ENCODE measurements around the gene TIMM44. TPM values are rescaled to one million over a fixed set of nuclear protein-coding genes. Genes with fewer than 3 reads are reported as not detected.

The TIMM44 gene
- total RNA-seq, 2 experiments from 2014 or later, result 86.0 to 116 TPM

DNA sequence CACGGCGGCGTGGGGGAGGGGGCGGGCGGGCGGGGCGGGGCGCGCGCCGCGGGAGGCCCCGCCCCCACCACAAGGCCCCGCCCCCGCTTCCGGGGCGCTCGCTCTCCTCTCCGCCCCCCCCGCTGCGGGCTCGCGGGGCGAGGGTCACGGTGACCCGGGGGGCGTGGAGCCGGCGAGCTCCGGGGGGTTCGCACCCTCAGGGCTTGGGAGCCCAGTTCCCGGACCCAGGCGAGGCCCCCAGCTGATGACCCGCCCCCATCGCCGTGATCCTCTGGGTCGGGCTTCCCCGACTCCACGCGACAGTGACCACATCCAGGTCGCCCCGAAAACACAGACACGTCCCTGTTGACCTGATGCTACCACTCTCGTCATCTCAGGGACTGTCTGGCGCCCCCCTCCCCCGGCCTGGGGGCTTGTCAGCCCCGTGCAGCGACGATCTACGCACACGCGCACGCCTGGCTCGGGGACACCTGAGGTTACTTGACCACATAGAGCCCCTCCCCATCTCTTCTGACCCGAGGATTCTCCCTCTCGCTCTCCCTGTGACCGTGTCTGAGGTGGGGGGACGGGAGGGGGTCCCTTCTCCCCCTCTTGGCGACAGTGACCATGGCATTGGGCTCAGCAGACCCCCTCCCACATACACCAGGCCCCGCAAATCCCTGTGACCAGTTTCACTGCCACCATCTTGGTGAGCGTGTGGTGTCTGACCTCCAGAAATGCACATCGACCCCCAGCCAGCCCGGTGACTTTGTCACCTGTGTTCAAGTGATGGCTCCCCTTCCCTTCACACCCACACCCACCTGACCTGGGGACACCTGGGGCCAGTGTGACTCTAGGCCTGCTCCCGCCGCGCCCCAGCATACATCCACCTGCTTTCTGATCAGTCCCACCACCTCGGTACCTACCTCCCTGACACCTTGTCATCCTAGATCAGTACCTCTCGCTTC, 39.1 kb downstream of the TIMM44 start:
- intact Hi-C loops (cut with micrococcal nuclease; ENCODE audit: unreplicated experiment), result no loop called here
- DNase-seq (ENCODE audit: low spot score), result peak; percentile 64
- Histone ChIP-seq H3K9me2 (ENCODE audit: insufficient read depth, low read length) (no peaks in the 10 kb centered on the region), H3K79me2 (ENCODE audit: insufficient read depth, low read depth, low read length) (peaks cover 22% of the 10 kb centered on the region), H3K27ac (ENCODE audit: low read depth, low read length, poor library complexity, severe bottlenecking) (peak overlapping the region; percentile 18), H4K20me1 (ENCODE audit: insufficient read depth, low read length) (0 out of 2 replicates have a peak, but pooled peaks cover 9% of the 10 kb centered on the region), H3K4me3 (ENCODE audit: low read depth, low read length, poor library complexity, severe bottlenecking) (peak overlapping the region; percentile 96), H2AFZ (ENCODE audit: low read length) (no peak overlapping the region), H3K36me3 (ENCODE audit: insufficient read depth, low read length) (peaks cover 13% of the 10 kb centered on the region; the same call in 1 of the 2 replicates), H3K4me1 (ENCODE audit: insufficient read depth, low read length, poor library complexity, severe bottlenecking) (peaks cover 19% of the 10 kb centered on the region), H3K4me2 (ENCODE audit: low read length) (peak overlapping the region; percentile 97), H3K9me3 (ENCODE audit: low read length) (no peaks in the 10 kb centered on the region)
- TF ChIP-seq, protein P1, sequence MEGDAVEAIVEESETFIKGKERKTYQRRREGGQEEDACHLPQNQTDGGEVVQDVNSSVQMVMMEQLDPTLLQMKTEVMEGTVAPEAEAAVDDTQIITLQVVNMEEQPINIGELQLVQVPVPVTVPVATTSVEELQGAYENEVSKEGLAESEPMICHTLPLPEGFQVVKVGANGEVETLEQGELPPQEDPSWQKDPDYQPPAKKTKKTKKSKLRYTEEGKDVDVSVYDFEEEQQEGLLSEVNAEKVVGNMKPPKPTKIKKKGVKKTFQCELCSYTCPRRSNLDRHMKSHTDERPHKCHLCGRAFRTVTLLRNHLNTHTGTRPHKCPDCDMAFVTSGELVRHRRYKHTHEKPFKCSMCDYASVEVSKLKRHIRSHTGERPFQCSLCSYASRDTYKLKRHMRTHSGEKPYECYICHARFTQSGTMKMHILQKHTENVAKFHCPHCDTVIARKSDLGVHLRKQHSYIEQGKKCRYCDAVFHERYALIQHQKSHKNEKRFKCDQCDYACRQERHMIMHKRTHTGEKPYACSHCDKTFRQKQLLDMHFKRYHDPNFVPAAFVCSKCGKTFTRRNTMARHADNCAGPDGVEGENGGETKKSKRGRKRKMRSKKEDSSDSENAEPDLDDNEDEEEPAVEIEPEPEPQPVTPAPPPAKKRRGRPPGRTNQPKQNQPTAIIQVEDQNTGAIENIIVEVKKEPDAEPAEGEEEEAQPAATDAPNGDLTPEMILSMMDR (conservative IDR thresholded peaks at IDR 0.05; ENCODE audit: low read length), result no peak
- TF ChIP-seq EZH2phosphoT487 (IDR thresholded peaks at IDR 0.05; ENCODE audit: borderline replicate concordance, low read depth, low read length), result no peak
- CTCF ChIA-PET (ENCODE audit: unreplicated experiment), result interaction anchor here (0.5 to 1.2 kb wide), 3 partner anchors 16 to 325 kb away, joined by 3 read pairs; no protein-coding TSS in a partner anchor
- TSS peak; percentile 70 for BruUV-seq (replicated peaks)
- POLR2A ChIA-PET, result no interaction called here

DNA sequence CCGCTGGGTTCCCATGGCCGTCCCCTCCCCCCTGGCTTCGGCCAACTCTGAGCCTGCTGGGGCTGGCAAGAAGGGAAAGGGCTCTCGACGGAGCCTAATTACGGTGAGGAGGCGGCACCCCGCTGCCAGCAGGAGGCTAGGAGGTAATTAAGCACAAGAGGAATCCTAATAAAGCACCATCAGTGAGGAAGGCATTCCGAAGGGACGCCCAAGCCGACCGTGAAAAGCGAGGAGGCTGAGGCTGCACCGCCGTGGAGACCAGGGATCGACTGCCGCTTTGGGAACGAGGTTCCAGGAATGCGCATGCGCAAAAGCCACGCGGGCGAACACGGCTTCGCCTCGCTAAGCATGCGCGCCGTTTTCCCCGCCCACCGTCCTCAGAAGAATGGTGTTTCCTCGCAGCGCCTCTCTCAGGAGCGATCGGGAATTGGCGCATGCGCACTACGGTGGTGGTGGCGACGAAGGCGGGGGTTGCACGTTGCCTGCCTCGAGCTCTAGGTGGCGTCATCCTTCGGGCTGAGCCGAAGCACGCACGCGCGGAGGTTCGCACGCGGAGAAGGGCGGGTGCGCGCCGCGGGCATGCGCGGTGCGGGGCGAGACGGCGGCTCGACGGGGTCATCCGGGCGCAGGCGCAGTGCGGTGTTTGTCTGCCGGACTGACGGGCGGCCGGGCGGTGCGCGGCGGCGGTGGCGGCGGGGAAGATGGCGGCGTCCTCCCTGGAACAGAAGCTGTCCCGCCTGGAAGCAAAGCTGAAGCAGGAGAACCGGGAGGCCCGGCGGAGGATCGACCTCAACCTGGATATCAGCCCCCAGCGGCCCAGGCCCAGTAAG, 40.0 kb downstream of the TIMM44 start, which contains the start of gene MAP2K7:
MAP2K7 (plus strand) TSS at position 634 of the 830 bp plus-strand sequence; CDS start at position 702, 68 bp downstream.
- peaks cover 22% of the 10 kb centered on the region for H3K79me2 ChIP-seq (ENCODE audit: insufficient read depth, low read depth, low read length)
- H3K27ac ChIP-seq (ENCODE audit: low read depth, low read length, poor library complexity, severe bottlenecking), result peak within 1 kb of the TSS; percentile 18
- H2AFZ ChIP-seq (ENCODE audit: low read length), result peak within 1 kb of the TSS; percentile 75; the same call in 1 of the 2 replicates
- no peaks in the 10 kb centered on the region for H3K9me3 ChIP-seq (ENCODE audit: low read length)
- ChIA-PET CTCF (ENCODE audit: unreplicated experiment) (interaction anchor here (0.5 to 1.2 kb wide), 3 partner anchors 17 to 325 kb away, joined by 3 read pairs; no protein-coding TSS in a partner anchor), POLR2A (interaction anchor here (0.7 to 0.8 kb wide), 2 partner anchors 11 to 298 kb away, joined by 3 read pairs; no protein-coding TSS in a partner anchor)
- BruUV-seq (replicated peaks), result no TSS peak
- peak; percentile 99 for DNase-seq (ENCODE audit: low spot score)
- H3K4me2 ChIP-seq (ENCODE audit: low read length), result peak within 1 kb of the TSS; percentile 100
- H3K9me2 ChIP-seq (ENCODE audit: insufficient read depth, low read length), result no peaks in the 10 kb centered on the region
- peaks cover 13% of the 10 kb centered on the region; the same call in 1 of the 2 replicates for H3K36me3 ChIP-seq (ENCODE audit: insufficient read depth, low read length)
- H3K4me1 ChIP-seq (ENCODE audit: insufficient read depth, low read length, poor library complexity, severe bottlenecking), result peaks cover 19% of the 10 kb centered on the region
- H3K4me3 ChIP-seq (ENCODE audit: low read depth, low read length, poor library complexity, severe bottlenecking), result peak within 1 kb of the TSS; percentile 96
- 0 out of 2 replicates have a peak, but pooled peaks cover 9% of the 10 kb centered on the region for H4K20me1 ChIP-seq (ENCODE audit: insufficient read depth, low read length)
- TF ChIP-seq, protein P1 (conservative IDR thresholded peaks at IDR 0.05; ENCODE audit: low read length), result peak; percentile 81
- TF ChIP-seq EZH2phosphoT487 (IDR thresholded peaks at IDR 0.05; ENCODE audit: borderline replicate concordance, low read depth, low read length), result no peak
- intact Hi-C loops (cut with micrococcal nuclease; ENCODE audit: unreplicated experiment), result no loop called here

Measured in OCI-LY7 (cell line).